ENCODE results near the gene MEOX1.

MEOX1 gene

DNA sequence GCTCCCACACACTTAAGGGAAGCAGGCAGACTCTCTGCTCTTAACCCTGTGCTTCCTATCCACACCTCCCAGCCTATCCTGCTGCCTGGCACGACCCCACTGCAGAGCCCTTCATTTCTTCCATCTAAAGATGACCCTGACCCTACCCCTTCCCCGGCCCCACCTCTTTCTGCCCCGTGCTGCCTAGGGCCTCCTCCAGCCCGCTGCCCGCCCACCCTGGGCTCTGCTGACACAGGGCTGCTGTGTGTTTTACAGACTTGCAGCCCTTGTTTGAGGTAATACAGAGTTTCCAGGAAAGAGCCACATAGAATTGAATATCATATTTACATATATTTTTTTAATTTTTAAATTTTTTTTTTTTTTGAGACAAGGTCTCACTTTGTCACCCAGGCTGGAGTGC is 42.0 kb downstream of the MEOX1 start:
- no peak for DNase-seq (ENCODE audit: extremely low spot score)
- TF ChIP-seq, protein P1, sequence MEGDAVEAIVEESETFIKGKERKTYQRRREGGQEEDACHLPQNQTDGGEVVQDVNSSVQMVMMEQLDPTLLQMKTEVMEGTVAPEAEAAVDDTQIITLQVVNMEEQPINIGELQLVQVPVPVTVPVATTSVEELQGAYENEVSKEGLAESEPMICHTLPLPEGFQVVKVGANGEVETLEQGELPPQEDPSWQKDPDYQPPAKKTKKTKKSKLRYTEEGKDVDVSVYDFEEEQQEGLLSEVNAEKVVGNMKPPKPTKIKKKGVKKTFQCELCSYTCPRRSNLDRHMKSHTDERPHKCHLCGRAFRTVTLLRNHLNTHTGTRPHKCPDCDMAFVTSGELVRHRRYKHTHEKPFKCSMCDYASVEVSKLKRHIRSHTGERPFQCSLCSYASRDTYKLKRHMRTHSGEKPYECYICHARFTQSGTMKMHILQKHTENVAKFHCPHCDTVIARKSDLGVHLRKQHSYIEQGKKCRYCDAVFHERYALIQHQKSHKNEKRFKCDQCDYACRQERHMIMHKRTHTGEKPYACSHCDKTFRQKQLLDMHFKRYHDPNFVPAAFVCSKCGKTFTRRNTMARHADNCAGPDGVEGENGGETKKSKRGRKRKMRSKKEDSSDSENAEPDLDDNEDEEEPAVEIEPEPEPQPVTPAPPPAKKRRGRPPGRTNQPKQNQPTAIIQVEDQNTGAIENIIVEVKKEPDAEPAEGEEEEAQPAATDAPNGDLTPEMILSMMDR (IDR thresholded peaks at IDR 0.05; ENCODE audit: control extremely low read depth, extremely low read depth, low read depth, missing control alignments), result no peak
- POLR2A ChIA-PET, result no interaction called here
- CTCF ChIA-PET, result interaction anchor here (1.1 to 1.5 kb wide), 2 partner anchors 44 to 54 kb away, joined by 3 read pairs; no protein-coding TSS in a partner anchor

DNA sequence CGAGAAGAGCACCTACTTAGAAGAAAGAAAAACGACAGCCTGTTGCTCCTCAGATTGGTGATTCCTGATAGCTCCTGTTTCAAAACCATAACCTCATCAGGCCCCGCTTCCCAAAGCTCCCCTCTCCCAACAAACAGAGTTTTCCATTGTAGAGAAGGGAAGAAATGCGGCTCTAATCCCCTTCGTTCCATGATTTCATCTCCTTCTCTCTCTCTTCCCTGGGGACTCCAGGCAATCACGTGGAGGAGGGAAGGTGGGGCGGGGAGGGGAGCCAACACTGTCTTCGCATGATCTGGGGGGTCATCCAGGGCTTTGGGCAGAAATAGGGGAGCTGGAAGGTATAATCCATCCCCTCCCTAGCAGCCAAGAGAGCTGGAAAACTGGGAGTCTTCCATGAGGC is 43.4 kb downstream of the MEOX1 start:
- TF ChIP-seq, protein P1 (IDR thresholded peaks at IDR 0.05; ENCODE audit: control extremely low read depth, extremely low read depth, low read depth, missing control alignments), result no peak
- ChIA-PET POLR2A (no interaction called here), CTCF (interaction anchor here (1.5 kb wide), 1 partner anchor 56 kb away, joined by 4 read pairs; no protein-coding TSS in a partner anchor)
- no peak for DNase-seq (ENCODE audit: extremely low spot score)

DNA sequence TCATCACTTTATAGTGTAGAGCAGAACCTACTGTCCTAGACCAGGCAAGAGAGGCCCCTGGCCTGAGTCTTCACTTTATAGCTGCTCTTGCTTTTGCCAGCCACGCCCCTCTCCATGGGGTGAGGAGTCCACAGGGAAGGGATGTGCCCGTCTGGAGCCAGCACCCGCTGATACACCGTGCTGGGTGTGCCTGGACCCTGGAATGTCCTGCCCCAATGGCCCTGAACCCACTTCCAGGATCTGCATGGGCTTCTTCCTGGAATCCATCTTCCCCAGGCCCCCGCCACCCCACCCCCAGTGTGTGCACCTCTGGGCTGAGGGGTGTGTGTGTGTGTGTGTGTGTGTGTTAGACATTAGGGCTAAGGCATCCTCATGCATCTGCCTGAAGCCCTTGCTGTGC is 44.9 kb downstream of the MEOX1 start:
- ChIA-PET CTCF (interaction anchor here (1.1 to 1.5 kb wide), 2 partner anchors 40 to 57 kb away, joined by 3 to 4 read pairs; no protein-coding TSS in a partner anchor), POLR2A (no interaction called here)
- TF ChIP-seq, protein P1 (IDR thresholded peaks at IDR 0.05; ENCODE audit: control extremely low read depth, extremely low read depth, low read depth, missing control alignments), result no peak
- DNase-seq (ENCODE audit: extremely low spot score), result no peak

DNA sequence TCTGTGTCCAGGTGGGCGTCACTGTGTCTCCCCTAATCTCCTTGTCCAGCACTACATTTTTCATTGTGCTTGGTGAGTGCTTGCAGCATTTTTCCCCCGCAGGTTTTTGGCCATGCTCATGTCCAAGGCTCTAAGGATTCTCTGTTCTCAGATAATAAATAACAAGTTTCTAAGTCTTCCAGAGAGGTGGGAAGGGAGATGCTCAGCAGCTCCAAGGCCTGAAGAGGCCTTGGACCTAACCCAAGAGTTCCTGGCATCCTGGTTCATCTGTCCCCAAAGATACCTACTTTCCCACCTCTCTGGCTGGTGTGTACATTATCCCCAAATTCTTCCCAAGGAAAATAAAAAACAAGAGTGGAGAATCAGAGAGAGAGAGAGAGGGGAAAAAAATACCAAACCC is 45.3 kb downstream of the MEOX1 start:
- POLR2A ChIA-PET, result no interaction called here

DNA sequence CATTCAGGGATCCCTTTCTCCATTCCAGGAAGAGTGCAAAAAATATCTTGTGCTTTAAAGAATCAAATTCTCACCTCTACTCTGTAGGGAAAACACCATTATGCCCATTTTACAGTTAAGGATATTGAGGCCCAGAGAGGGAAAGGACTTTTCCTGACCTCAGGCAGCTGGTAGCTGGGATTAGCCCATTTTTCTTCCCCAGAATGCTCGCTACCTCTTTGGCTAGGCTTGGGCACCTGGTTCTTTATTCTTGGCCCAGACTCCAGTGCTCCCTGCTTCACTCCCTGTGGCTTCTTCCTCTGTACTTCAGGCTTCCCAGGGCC is 45.7 kb downstream of the MEOX1 start:
- DNase-seq (ENCODE audit: extremely low spot score), result no peak
- TF ChIP-seq, protein P1 (IDR thresholded peaks at IDR 0.05; ENCODE audit: control extremely low read depth, extremely low read depth, low read depth, missing control alignments), result no peak
- ChIA-PET POLR2A (no interaction called here), CTCF (interaction anchor here (1.3 kb wide), 1 partner anchor 58 kb away, joined by 4 read pairs; no protein-coding TSS in a partner anchor)

More for the DNA sequence above, 45.3 kb downstream of the MEOX1 start:
- CTCF ChIA-PET, result no interaction called here
- DNase-seq (ENCODE audit: extremely low spot score), result no peak
- TF ChIP-seq, protein P1 (IDR thresholded peaks at IDR 0.05; ENCODE audit: control extremely low read depth, extremely low read depth, low read depth, missing control alignments), result no peak

DNA sequence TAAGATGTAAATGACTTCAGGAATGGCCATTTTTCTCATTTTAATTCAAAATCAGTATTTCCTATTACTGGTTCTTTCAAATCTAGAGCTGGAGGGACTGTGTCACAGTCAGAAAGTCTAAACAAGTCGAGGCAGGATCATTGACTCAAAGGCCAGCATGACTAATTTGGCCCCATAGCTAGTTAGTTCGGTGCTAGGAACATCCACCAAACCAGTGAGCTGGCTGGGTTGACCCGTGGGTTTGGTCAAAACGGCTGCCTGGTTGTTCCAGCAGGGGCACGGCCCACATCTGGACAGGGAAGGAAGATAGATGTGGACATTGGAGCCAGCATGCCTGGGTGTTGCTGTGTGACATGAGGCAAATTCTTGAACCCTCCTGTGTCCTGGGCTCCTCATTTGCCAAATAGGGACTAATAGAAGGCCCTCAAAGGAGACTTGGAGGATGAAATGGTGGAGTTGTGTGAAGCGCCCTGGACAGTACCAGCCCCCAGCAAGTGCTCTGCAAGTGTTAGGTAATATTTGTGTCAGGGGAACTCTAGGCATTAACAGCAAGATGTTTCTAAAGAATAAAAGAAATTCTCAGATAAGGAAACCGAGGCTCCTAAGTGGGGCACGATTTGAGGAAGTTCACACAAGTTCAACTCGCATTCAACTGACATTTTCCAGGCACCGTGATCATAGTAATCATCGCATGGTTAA is 46.2 kb downstream of the MEOX1 start:
- no peak for DNase-seq (ENCODE audit: extremely low spot score)
- TF ChIP-seq, protein P1 (IDR thresholded peaks at IDR 0.05; ENCODE audit: control extremely low read depth, extremely low read depth, low read depth, missing control alignments), result no peak
- ChIA-PET CTCF (interaction anchor here (1.3 kb wide), 1 partner anchor 58 kb away, joined by 4 read pairs; no protein-coding TSS in a partner anchor), POLR2A (no interaction called here)

All from GM10248 (cell line).